Fibroblast of lung (primary cell): Measurements from ENCODE around the gene TMEM240.
"Not testable (repeated sequence)": the region's sequence is repeated elsewhere in the genome, so short reads cannot be mapped to it uniquely, and the experiment has no call there.

Experiments used
- CTCF ChIP-seq, 2 donors: IDR thresholded peaks in 1 of 2; conservative IDR thresholded peaks in 1 of 2; 1 replicate in 1 of 2; 2 replicates in 1 of 2; pipeline ENCODE4 v1.5.1; 2011 to 2012; ENCODE audit warnings: low read length in 2 of 2, control low read depth in 1 of 2, inconsistent platforms in 1 of 2, low read depth in 1 of 2, mild to moderate bottlenecking in 1 of 2
- EZH2 ChIP-seq: IDR thresholded peaks from 2 replicates; pipeline ENCODE4 v1.5.1; 2012; ENCODE audit warnings: low read length, control low read depth, mild to moderate bottlenecking; ENCODE audit errors: missing control alignments

GRCh38 chr1:1518621-1519007, 21.8 kb downstream of the TMEM240 start:
- TF ChIP-seq CTCF (conservative IDR thresholded peaks at IDR 0.05 in 1 of 2, IDR thresholded peaks at IDR 0.05 in 1 of 2; ENCODE audit: low read depth in 1 of 2, low read length in 2 of 2); EZH2: not testable (repeated sequence)
